ENCODE data around the gene DENND2D.

DENND2D gene

DNA sequence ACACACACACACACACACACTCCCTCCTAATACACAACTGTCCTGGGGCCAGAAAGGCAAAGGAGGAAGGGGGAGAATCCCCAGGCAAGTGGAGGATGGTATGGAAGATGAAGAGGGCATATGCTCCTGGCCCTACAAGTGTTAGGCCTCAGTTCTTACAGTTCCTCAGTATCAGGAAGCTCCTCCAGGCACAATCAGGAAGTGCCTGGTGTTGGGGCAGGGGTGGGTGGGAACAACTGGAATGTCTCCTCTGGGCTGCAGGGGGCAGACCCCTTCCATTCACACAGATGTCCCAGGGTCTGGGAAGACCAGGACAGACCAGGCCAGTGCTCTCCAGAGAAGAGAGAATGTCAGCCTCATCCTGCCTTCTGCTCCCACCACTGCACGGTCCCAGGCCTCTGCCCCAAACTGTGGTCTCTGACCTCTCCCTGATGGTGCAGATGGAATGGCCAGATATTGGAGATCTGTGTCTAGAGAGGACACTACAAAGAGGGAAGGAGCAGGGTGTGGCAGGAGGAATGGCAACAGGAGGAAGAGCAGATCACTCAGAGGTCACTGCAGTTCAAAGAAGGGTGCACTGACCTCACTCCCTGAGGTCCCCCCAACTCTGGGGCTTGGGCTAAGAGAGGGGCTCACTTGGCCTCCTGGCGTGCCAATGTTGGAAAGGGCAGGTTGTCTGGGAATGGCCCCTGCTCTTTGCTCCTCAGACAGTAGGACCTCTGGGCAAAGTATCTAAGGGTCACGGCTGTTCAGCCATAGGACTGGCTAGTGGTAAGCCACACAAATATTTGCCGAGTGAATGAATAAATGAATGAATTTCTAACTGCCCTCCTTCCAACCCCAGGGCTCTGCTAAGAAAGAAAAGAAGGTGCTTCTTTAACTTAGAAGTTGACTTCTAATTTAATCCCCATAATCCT lies 2.5 kb upstream of the DENND2D start:
- no peak for DNase-seq

- DNase-seq = no peak
Observed at GRCh38 chr1:111202366-111202706, 1.9 kb upstream of the DENND2D start.

- DNase-seq = no peak
Observed at GRCh38 chr1:111201275-111202090, 1.0 kb upstream of the DENND2D start.

- no peak for DNase-seq
Observed at GRCh38 chr1:111200802-111201161, 336 bp upstream of the DENND2D start.

- no peak for DNase-seq
Observed at GRCh38 chr1:111199329-111199728, 1.1 kb downstream of the DENND2D start.

GRCh38 chr1:111198836-111199235 lies 1.6 kb downstream of the DENND2D start:
- no peak for DNase-seq

GRCh38 chr1:111197598-111198284 lies 2.7 kb downstream of the DENND2D start:
- DNase-seq = peak in 2 of 4 experiments; percentile 41 to 44

- DNase-seq = no peak
Observed at GRCh38 chr1:111196213-111196612, 4.2 kb downstream of the DENND2D start.

GRCh38 chr1:111195002-111195684 lies 5.3 kb downstream of the DENND2D start:
- no peak for DNase-seq

DNA sequence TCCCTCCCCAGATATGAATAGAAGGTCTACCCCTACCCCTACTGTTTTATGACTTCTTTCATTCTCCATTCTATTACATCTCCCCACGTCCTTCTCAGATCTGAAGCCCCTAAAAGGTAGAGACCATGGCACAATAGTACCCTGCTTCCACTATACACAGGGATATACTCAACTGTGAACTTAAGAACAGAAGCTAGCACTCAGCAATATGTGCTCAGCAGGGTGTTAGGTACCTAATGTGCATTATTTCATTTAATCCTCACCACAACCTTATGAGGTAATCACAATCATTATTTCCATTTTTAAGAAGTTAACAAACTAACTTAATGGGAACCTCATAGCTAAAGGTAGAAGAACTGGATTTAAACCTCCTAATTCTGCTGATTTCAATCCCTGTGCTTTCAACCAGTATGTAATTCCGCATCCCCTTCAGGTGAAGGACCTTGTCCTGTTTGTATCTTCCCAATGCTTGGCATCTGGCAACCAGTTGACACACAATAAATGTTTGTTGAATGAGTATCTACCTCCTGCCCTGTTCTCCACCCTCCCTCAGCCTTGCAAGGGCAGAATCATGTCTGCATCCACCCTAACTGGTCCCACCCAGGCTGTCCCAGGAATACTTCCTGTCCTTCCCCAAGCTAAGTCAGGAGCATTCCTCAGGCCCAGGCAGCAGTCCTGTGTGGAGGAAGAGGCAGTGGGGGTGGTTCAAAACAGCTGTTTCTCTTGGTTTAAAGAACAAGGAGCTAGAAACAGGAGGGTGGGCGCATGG lies 6.5 kb downstream of the DENND2D start:
- DNase-seq = no peak

- no peak for DNase-seq
Observed at GRCh38 chr1:111192658-111193519, 7.6 kb downstream of the DENND2D start.

DNA sequence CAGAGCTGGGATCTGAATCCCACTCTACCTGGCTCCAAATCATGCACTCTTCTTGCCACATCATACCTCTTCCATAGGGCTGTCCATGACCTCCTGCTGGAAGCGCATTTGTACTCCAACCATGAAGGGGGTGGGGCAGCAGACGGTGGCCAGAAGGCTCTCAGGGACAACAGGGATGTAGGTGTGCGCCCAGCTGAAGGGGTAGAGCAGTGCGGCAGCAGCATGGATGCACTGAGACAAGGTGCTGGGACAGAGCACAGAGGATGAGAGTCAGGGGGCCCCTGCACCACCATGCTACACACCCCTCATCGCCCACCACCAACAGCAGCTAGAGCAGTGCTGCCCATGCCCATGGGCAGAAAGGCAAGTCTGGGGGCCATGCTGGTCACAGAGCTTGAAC lies 8.4 kb downstream of the DENND2D start:
- no peak for DNase-seq

DNA sequence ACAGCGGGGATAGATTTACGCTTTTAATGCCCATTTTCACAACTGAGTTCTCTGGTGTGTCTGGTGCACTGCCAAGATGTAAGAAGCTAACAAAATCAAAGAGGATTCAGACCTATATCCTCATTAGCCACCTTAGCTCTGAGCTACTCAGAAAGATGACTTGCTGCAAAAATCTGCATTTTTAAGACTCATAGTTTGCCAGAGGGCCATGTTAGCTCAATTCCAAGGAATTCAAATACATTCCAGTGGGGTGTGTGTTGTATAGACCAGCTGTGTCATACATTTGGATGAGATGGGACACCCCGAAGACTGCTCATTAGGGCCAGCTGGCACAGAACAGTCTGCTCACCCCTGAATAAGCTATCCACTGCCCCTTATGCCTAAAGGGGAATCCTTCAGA lies 8.9 kb downstream of the DENND2D start:
- no peak for DNase-seq

DNA sequence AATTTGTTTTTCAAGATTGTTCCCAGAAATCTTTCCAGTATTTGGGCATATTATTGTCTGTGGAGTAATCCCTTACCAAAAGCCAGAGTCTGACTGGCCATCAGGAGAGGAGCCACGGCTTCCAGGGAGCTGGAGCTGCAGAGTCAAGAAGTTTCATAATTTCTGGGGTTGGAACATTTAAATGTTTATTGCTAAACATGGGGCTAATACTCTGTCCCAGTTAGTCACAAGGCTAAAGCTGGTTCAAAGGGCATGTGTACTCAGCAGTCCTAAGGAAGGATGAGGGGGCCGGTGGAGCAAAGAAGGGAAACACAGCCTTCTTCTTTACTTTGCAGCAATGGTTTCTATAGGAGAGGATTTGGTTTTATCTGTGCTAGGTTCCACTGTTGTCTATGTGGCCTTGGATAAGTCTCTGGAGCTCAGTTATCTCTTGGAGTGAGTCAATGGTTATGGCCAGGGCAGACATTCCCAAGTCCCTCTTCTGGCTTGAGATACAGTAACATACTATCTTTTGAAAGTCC lies 9.5 kb downstream of the DENND2D start:
- no peak for DNase-seq

GRCh38 chr1:111184663-111185062 lies 15.8 kb downstream of the DENND2D start:
- no peak for DNase-seq

GRCh38 chr1:111183308-111184069 lies 17.0 kb downstream of the DENND2D start:
- no peak for DNase-seq

DNA sequence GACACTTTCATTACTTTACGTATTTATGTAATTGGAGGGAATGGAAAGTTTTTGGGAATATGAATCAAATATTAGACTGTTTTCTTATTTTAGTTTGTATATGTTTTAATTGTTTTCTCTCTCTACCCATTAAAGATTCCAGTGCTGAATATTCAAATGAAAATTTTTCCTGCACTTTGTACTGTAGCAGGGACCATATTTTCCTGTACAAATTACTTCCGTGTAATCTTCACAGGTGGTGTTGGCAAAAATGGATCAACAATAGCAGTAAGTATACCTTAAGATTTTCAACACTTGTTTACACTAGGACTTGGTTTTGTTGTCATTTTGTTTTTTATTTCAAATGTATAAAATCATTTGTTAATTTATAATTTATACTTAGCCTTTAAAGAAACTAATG lies 18.4 kb downstream of the DENND2D start:
- no peak for DNase-seq

DNA sequence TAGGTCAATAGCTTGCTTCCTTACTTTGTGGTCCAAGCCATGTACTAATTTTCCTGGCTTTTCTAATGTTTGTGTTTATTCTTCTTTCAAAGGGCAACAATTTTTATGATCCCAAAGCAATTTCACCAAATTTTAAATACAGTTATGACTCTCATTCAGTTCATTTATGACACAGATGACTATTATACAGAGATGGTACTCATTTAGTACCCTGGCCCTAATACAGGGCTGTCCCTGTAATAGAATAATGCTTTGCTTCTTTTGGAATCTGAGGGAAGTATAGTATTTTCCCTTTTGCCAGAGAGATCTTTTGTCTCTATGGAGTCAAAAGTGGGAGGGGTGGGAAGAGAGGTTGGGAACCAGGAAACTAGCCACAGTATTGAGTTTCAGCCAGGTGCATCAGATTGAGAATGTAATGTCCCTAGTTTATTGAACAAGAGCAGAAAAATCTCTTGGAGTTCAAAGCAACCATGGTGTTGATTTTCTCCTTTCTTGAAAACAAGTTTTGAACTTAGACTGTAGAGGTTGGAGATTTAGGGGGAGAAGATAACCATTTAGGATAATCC lies 20.4 kb downstream of the DENND2D start:
- DNase-seq = no peak

DNA sequence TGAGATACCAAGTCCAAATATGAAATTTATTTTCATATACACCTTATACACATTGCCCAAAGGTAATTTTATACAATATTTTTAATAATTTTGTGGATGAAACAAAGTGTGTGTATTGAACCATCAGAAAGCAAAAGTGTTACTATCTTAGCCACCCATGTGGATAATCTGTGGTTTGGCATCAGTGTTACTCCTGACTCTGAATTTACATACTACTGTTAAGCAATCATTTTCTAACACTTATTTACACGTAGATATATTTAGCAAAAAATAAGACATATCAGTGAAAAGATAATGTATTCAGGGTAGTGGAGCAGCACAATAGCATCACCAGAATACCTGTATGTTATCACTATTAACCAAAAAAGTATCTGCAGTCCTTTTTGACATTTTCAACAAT lies 23.8 kb downstream of the DENND2D start:
- DNase-seq = no peak

- DNase-seq = no peak
Observed at GRCh38 chr1:111175349-111175748, 25.1 kb downstream of the DENND2D start.

Measured in activated naive CD4-positive, alpha-beta T cell (primary cell).